Measurements from ENCODE around the gene ERC2. TPM values are rescaled to one million over a fixed set of nuclear protein-coding genes. Genes with fewer than 3 reads are reported as not detected.

The ERC2 gene
- total and polyA plus RNA-seq, 2 of the 8 experiments (the other 6 are each of a cell fraction or from before 2014, with no cell fraction given), result 16.4 to 22.8 TPM

DNA sequence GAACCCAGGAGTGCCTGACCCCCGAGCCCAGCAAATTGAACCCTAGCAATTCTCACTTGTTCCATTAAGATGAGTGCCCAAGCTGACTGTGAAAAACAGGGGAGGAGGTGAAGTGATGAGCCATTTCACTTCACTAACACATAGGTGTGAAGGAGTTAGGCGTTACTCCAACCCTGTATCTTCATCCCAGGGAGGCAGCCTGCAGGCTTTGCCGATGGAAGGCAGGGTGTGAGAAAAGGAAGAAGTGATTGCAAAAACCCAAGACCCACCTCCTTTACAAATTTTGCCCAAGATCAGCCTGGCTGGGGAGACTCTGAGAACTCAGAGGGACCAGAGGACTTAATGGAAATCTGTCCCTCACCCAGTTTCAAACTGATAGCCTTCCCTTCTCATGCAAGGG lies 851.5 kb downstream of the ERC2 start:
- H4K5ac ChIP-seq (ENCODE audit: insufficient read length, low read depth, low read length), result no peak overlapping the region
- no peak overlapping the region for H3K23ac ChIP-seq (ENCODE audit: insufficient read length)
- H3K23me2 ChIP-seq (ENCODE audit: low read depth, low read length), result no peaks in the 10 kb centered on the region
- ChIA-PET CTCF (ENCODE audit: partially characterized antibody) (interaction anchor here (0.9 to 11.5 kb wide), 4 partner anchors 9 to 45 kb away, joined by 3 to 66 read pairs (median 4); no protein-coding TSS in a partner anchor), POLR2A (ENCODE audit: partially characterized antibody) (interaction anchor here (1.0 kb wide), 1 partner anchor 11 kb away, joined by 3 read pairs; no protein-coding TSS in a partner anchor)
- no peak overlapping the region for H3K4ac ChIP-seq (replicated peaks; ENCODE audit: insufficient read length, low read depth, low read length)
- H2BK5ac ChIP-seq (ENCODE audit: low read depth, low read length), result peak overlapping the region; percentile 4; the same call in 1 of the 2 replicates
- H2BK15ac ChIP-seq (ENCODE audit: low read length), result no peak overlapping the region
- no peak overlapping the region for H2BK120ac ChIP-seq (replicated peaks; ENCODE audit: low read depth, low read length)
- WGBS, 2 experiments (ENCODE audit: extremely low coverage in 1 of 2, insufficient coverage in 1 of 2, insufficient read length in 1 of 2, insufficient replicate concordance in 2 of 2, low coverage in 1 of 2, low lambda C conversion rate in 2 of 2, missing lambda C conversion rate in 1 of 2), result 90% methylated on average over 3 of the region's 3 CpGs; no CpG with 5 or more reads in 1 of the 2 experiments
- peak overlapping the region; percentile 80; the same call in 1 of the 2 replicates for H2BK20ac ChIP-seq (ENCODE audit: low read length)
- no peak overlapping the region for H3K27ac ChIP-seq (ENCODE audit: low read depth, low read length)
- no peak overlapping the region for H2AFZ ChIP-seq (ENCODE audit: low read length)
- H3K36me3 ChIP-seq (ENCODE audit: control insufficient read depth in 2 of 4, insufficient read depth in 4 of 4, low read length in 3 of 4), result no peaks in the 10 kb centered on the region
- TF ChIP-seq POLR2AphosphoS5 (IDR thresholded peaks at IDR 0.05; ENCODE audit: low read depth, low read length) (no peak), RAD21 (IDR thresholded peaks at IDR 0.05 in 1 of 2, conservative IDR thresholded peaks at IDR 0.05 in 1 of 2; ENCODE audit: low read depth in 2 of 2, low read length in 2 of 2) (no peak), E2F6 (IDR thresholded peaks at IDR 0.05) (no peak)
- FAIRE-seq (no peak), DNase-seq (ENCODE audit: low read depth in 1 of 2, low spot score in 2 of 2) (no peak)
- no peak overlapping the region for H3K14ac ChIP-seq (ENCODE audit: insufficient read length)
- no peaks in the 10 kb centered on the region for H3K9me3 ChIP-seq (ENCODE audit: insufficient read depth in 2 of 2, low read depth in 1 of 2, low read length in 1 of 2)
- H4K20me1 ChIP-seq (replicated peaks in 1 of 2; ENCODE audit: control insufficient read depth in 1 of 2, insufficient read depth in 2 of 2, low read length in 2 of 2), result no peaks in the 10 kb centered on the region
- no peak overlapping the region for H3K56ac ChIP-seq (replicated peaks; ENCODE audit: insufficient read length, low read depth, low read length)
- H3K18ac ChIP-seq (ENCODE audit: extremely low read depth, low read length), result no peak overlapping the region; the same call in 1 of the 2 replicates
- H2AK5ac ChIP-seq (ENCODE audit: low read depth, low read length), result no peak overlapping the region
- H3K4me2 ChIP-seq (ENCODE audit: insufficient read depth in 1 of 2, low read depth in 2 of 2, low read length in 2 of 2), result no peak overlapping the region; a peak in 1 of 4 replicates
- H3K9ac ChIP-seq (replicated peaks in 1 of 4; ENCODE audit: extremely low read depth in 1 of 4, low read depth in 3 of 4, low read length in 3 of 4), result no peak overlapping the region
- H4K8ac ChIP-seq (ENCODE audit: extremely low read depth, insufficient read depth, low read length), result no peak overlapping the region
- no peak overlapping the region for H4K91ac ChIP-seq (replicated peaks; ENCODE audit: insufficient read length, low read length)
- H3K79me2 ChIP-seq (ENCODE audit: control insufficient read depth in 1 of 2, insufficient read depth in 2 of 2, low read length in 2 of 2), result no peaks in the 10 kb centered on the region
- H3K27me3 ChIP-seq (replicated peaks in 1 of 4; ENCODE audit: control insufficient read depth in 3 of 4, extremely low read depth in 1 of 4, insufficient read depth in 3 of 4, low read length in 3 of 4), result no peaks in the 10 kb centered on the region
- H3K4me1 ChIP-seq (replicated peaks in 1 of 4; ENCODE audit: control insufficient read depth in 3 of 4, insufficient read depth in 4 of 4, low read length in 3 of 4), result peaks cover 0 to 21% (median 9%) of the 10 kb centered on the region in 4 experiments; a peak in 4 of 7 replicates
- H3K4me3 ChIP-seq (ENCODE audit: extremely low read depth in 1 of 4, insufficient read depth in 2 of 4, low read depth in 3 of 4, low read length in 4 of 4), result no peak overlapping the region
- H2BK12ac ChIP-seq (ENCODE audit: low read depth, low read length), result peak overlapping the region; percentile 51
- no peaks in the 10 kb centered on the region for H3K79me1 ChIP-seq (ENCODE audit: low read depth, low read length)

All from H1 (cell line).